ENCODE results near the gene F2RL3.

DNA sequence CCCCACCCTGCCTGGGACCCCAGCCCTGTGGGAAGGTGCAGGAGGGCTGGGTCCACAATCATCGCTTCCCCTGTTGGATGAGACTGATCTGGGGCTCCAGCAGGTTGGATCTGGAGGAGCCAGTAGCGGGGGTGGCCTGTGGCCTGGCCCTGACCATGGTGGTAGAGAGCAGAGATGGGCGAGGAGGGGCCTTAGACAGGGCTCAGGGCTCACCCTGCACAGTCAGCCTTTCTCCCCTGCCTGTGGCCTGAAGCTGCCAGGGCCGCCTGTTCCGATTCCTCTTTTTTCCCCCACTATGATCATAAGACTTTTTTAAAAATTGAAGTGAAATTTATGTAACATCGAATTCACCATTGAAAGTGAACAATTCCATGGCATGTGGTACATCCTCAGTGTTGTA lies 41.4 kb upstream of the F2RL3 start:
- TF ChIP-seq, protein P1, sequence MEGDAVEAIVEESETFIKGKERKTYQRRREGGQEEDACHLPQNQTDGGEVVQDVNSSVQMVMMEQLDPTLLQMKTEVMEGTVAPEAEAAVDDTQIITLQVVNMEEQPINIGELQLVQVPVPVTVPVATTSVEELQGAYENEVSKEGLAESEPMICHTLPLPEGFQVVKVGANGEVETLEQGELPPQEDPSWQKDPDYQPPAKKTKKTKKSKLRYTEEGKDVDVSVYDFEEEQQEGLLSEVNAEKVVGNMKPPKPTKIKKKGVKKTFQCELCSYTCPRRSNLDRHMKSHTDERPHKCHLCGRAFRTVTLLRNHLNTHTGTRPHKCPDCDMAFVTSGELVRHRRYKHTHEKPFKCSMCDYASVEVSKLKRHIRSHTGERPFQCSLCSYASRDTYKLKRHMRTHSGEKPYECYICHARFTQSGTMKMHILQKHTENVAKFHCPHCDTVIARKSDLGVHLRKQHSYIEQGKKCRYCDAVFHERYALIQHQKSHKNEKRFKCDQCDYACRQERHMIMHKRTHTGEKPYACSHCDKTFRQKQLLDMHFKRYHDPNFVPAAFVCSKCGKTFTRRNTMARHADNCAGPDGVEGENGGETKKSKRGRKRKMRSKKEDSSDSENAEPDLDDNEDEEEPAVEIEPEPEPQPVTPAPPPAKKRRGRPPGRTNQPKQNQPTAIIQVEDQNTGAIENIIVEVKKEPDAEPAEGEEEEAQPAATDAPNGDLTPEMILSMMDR (IDR thresholded peaks at IDR 0.05; ENCODE audit: low read depth, low read length) = no peak
- TF ChIP-seq POLR2A (IDR thresholded peaks at IDR 0.05; ENCODE audit: extremely low read depth, insufficient read length) (no peak), MYC (IDR thresholded peaks at IDR 0.05; ENCODE audit: low read depth, low read length) (no peak)
- TF ChIP-seq, protein P2, sequence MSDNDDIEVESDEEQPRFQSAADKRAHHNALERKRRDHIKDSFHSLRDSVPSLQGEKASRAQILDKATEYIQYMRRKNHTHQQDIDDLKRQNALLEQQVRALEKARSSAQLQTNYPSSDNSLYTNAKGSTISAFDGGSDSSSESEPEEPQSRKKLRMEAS (IDR thresholded peaks at IDR 0.05; ENCODE audit: low read depth, low read length) = no peak
